Activated T-helper 1 cell treated with Interleukin-2 at 50 U/mL for 16 hours (primary cell): ENCODE data around the gene GRXCR1.

Experiments used
- DNase-seq: peaks from one replicate; pipeline ENCODE4 v3.0.0-alpha.2; 2020; ENCODE audit warnings: low read depth

GRXCR1 gene

GRCh38 chr4:42928582-42928981, 36.1 kb downstream of the GRXCR1 start:
- no peak for DNase-seq

DNA sequence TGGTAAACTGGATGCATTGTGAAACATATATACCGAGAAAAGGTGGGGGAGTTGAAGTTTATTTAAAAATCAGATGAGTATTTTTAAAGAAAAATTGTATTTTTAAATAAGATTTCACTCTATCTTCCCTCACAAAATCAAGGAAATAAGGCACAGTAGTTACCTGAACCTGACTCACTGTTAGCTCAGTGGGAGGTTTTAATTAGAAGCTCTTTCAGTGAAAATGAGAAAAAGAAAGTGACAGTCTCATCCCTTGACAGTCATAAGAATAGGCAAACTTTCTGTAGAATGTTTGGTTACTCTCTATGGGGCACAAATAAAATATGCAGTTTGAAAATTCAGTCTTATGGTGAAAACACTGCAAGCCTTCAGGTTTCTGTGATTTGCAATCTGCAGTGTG, 49.7 kb downstream of the GRXCR1 start:
- no peak for DNase-seq

GRCh38 chr4:42945874-42946273, 53.4 kb downstream of the GRXCR1 start:
- DNase-seq, result no peak

DNA sequence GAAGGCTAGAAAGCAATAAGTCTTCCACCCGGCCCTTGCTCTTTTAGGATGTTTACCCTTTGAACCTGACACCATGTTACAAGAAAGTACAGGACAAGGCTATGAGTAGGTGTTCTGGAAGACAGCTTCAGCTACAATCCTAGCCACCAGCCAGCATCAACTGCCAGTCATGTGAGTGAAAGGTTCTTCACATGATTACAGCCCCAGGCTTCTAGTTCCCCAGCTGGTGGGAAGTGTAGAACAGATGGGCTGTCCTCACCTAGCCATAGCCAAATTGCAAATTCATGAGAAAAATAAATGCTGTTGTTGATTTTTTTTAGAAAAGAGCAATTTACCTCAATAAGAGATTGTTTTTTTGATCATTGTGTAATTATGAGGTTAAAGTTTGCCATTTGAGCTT, 60.8 kb downstream of the GRXCR1 start:
- DNase-seq, result no peak

GRCh38 chr4:42954963-42955669, 62.6 kb downstream of the GRXCR1 start:
- DNase-seq, result no peak

DNA sequence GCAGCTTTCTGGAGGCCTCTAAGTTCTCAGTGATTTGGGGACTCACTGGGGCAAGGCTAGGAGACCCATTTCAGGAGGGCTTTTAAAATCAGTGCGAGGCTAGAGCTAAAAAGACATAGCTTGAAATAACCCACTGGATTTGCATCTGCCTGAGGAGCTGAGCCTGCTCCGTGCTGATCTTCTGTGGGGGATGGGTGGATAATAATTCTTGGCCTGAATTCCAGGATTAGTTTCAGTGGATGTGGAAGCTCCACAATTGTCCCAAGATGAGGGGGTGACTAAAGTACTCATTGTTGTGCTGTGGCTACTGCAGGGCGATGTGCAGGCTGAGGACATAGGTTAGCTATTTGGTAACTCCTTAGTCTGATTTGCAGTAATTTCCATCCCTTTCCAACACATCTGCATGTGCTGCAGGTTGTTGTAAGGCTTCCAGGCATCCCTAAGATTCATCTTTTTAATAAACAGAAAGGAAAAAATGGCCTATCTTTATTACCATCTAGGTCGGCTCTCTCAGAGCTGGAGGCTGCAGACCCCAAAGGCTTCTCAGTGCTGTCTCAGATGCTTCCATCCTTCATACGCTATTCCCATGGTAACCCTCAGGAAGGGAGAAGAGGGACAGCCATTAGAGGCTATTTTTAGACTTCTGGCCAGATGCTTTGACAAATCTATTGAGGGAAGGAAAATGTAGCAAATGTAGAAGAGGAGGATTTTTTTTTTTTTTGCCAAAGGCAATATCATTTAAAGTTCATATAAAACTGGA, 63.4 kb downstream of the GRXCR1 start:
- no peak for DNase-seq

DNA sequence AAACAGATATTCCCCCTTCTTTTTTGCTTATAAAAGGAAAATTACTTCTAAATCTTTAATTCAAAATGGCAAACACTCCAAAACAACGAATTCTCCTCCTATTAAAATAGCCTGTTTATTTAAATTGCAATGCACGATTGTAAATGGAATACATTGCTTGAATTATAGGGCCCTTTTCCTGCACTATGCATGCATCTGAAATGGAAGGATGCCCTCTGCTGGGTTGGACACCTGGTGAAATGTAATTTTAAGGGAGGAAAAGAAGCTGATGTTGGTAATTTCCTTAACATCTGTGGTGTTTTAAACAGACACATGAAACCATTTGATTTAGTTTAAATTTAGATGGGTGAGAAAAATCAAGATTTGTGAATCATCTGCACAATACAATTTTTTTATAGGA, 72.8 kb downstream of the GRXCR1 start:
- no peak for DNase-seq

DNA sequence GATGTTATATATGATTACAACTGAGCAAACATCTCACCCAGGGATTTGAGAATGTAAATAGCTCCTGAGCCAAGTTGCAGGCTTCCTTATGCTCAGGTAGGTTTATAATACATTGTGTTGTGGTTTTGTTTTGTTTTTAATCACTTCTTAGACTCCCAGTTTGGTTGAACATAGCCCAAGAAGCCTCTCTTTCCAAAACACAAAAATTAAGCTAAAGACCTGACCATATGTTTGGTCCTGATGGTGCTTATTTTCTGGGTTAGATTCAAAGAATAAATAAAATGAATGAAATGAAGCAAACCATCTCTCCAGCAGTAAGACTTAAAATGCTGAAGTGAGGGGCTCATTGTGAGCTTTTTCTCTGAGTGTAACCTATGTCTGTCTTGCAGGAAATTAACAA, 93.5 kb downstream of the GRXCR1 start:
- no peak for DNase-seq

- no peak for DNase-seq
Measured at GRCh38 chr4:42995343-42995944, 102.9 kb downstream of the GRXCR1 start.

GRCh38 chr4:43008793-43009192, 116.3 kb downstream of the GRXCR1 start:
- no peak for DNase-seq

GRCh38 chr4:43014256-43014655, 121.7 kb downstream of the GRXCR1 start:
- DNase-seq, result no peak

DNA sequence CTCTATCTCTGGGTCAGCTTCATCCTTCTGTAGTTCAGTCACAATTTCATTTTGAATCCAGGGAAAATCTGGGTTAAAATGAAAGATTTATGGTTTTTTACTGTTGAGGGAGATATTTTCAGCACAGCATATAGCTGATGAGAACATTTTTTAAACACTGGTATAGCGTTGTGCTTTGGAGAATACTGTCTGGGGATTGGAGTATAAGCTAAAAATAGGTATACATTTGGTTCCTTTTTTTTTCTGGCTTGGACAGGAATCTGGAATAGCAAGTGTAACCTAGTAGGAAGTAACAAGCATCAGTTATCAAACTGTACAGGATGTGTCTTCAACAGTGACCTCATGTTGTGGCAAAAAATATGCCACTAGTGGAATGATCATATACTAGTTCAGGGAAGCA, 149.1 kb downstream of the GRXCR1 start:
- DNase-seq, result no peak

GRCh38 chr4:43047058-43047457, 154.5 kb downstream of the GRXCR1 start:
- no peak for DNase-seq

- DNase-seq, result no peak
Measured at GRCh38 chr4:43048570-43048969, 156.1 kb downstream of the GRXCR1 start.

- DNase-seq, result no peak
Measured at GRCh38 chr4:43049326-43049725, 156.8 kb downstream of the GRXCR1 start.

- no peak for DNase-seq
Measured at GRCh38 chr4:43066415-43066814, 173.9 kb downstream of the GRXCR1 start.

DNA sequence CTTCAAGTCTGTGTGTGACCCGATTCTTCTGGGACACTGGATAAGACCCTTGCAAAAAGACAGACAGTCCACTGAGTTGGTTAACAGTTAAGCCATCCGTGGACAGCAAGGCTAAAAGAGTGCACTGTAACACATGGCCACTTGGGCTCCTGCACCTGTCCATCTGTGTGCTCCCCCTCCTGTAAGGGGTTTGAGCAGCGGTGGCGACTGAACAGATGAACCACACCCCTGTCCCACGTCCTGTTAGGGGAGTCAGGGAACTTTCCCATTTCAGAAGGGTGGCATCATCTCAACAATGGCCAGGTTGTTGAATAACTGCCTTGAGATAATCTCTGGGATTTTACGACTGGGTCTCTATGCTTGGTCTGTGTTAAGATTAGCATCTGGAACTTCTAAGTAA, 178.6 kb downstream of the GRXCR1 start:
- no peak for DNase-seq
